ENCODE results near the gene PRKAA2. TPM values are rescaled to one million over a fixed set of nuclear protein-coding genes. Genes with fewer than 3 reads are reported as not detected.

PRKAA2 gene
- total RNA-seq, 2 donors from 2014 or later, result 1.6 to 6.8 TPM

DNA sequence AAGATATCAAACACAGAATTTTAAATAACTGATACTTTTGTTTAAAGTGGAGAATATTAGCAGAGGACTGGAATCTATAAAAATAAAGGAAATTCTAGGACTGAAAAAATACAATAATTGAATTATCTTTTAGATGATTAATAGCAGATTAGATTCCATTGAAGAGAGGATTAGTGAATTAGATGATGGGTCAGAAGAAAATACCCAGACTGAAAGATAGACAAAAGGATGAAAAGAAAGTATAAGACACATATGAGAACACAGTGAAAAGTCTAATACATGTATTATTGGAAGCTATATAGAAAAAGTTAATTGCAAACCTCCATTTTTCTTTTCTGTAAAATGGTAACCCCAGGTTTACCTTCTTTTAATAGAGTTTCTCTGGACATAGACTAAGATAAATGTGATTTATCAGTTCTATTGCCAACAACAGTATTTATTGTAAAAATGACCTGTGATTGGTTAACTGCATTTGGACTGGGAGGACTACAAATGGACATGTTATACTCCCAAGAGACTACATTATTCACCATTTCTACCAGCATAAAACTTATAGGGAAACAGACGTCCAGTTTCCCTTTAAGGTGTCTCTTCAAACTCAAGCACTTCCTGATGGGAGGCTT lies 11.0 kb downstream of the PRKAA2 start:
- Histone ChIP-seq H3K9me3 (peaks cover 7% of the 10 kb centered on the region), H3K36me3 (no peaks in the 10 kb centered on the region), H3K9ac (ENCODE audit: low read depth in 2 of 2, low read length in 2 of 2) (no peak overlapping the region), H3K27me3 (no peaks in the 10 kb centered on the region), H3K4me1 (no peaks in the 10 kb centered on the region), H3K4me3 (no peak overlapping the region), H3K27ac (no peak overlapping the region)
- intact Hi-C loops (cut with DNase I), result no loop called here
- TF ChIP-seq CTCF (IDR thresholded peaks at IDR 0.05), result no peak
- no peak for DNase-seq

DNA sequence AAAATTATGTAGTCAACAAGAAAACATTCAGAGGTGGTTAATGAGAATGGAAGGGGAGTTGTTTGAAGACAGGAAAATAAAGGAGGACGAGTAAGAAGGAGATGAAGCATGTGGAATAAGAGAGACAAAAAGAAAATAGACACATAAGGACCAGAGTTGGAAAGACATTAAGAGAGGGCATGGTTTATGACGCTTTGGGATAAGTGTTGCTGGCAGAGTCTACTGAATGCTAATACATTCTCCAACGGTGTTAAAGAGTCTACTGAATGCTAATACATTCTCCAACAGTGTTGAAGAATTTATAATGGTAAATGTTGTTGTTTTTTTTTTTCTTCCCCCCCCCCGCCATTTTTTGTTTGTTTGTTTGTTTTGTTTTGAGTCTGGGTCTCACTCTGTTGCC lies 13.1 kb downstream of the PRKAA2 start:
- Histone ChIP-seq H3K9ac (ENCODE audit: low read depth in 2 of 2, low read length in 2 of 2) (no peak overlapping the region), H3K27me3 (no peaks in the 10 kb centered on the region), H3K27ac (no peak overlapping the region), H3K4me1 (no peaks in the 10 kb centered on the region), H3K4me3 (no peak overlapping the region), H3K36me3 (no peaks in the 10 kb centered on the region), H3K9me3 (peaks cover 7% of the 10 kb centered on the region)
- intact Hi-C loops (cut with DNase I), result no loop called here
- no peak for TF ChIP-seq CTCF (IDR thresholded peaks at IDR 0.05)
- no peak for DNase-seq

DNA sequence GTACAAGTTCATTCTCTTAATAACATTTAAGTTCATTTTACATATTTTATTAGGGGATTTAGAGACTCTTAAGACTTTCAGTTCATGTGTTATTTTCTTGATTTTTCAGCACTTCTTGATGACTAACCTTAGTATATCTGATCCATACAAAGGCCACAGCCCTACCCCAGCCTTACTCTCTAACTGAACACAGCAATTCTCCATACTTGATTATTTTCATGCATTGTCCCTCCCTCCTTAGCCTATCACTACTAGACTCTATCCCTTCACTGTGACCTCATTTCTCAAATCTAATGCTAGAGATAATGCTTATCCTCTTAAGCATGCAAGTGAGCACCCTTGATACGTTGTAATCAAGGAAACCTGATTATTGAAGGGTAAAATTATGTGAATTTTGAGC lies 15.2 kb downstream of the PRKAA2 start:
- no peak overlapping the region for H3K27ac ChIP-seq
- no peaks in the 10 kb centered on the region for H3K36me3 ChIP-seq
- intact Hi-C loops (cut with DNase I), result no loop called here
- DNase-seq, result no peak
- TF ChIP-seq CTCF (IDR thresholded peaks at IDR 0.05), result no peak
- H3K9me3 ChIP-seq, result peaks cover 7% of the 10 kb centered on the region
- H3K27me3 ChIP-seq, result no peaks in the 10 kb centered on the region
- no peak overlapping the region for H3K4me3 ChIP-seq
- no peak overlapping the region for H3K9ac ChIP-seq (ENCODE audit: low read depth in 2 of 2, low read length in 2 of 2)
- no peaks in the 10 kb centered on the region for H3K4me1 ChIP-seq

DNA sequence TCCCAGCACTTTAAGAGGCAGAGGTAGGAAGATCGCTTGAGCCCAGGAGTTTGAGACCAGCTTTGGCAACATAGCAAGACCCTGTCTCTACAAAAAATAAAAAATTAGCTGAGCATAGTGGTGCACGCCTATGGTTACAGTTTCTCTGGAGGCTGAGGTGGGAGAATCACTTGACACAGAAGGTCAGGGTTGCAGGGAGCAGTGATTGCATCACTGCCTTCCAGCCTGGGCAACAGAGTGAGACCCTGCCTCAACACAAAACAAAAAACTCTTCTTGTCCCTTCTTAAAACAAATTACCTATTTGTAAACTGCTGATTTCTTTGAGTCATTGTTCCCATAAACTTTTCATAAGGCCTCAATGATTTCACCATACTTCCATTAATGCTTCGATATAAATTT lies 18.7 kb downstream of the PRKAA2 start:
- H3K9me3 ChIP-seq, result no peaks in the 10 kb centered on the region
- intact Hi-C loops (cut with DNase I), result no loop called here
- no peaks in the 10 kb centered on the region for H3K27me3 ChIP-seq
- no peak overlapping the region for H3K4me3 ChIP-seq
- TF ChIP-seq CTCF (IDR thresholded peaks at IDR 0.05), result no peak
- DNase-seq, result no peak
- no peak overlapping the region for H3K9ac ChIP-seq (ENCODE audit: low read depth in 2 of 2, low read length in 2 of 2)
- H3K4me1 ChIP-seq, result no peaks in the 10 kb centered on the region
- H3K36me3 ChIP-seq, result no peaks in the 10 kb centered on the region
- H3K27ac ChIP-seq, result no peak overlapping the region

DNA sequence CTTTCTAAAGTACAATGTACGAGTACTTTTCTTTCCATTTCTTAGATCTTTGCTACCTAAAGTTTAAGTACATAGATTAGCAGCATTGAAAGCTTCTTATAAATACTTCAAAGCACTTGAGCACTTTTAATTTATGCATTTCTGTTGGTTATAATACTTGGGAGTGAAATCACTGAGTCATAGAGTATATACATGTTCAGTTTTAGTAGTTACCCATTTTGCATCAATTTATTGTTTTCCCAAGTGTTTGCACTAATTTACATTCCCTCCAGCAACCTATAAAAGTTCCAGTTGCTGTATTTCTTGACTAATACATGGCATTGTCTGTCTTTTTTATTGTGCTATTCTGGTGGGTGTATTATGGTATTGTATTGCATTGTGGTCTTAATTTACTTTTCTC lies 20.3 kb downstream of the PRKAA2 start:
- no peak for DNase-seq
- H3K27ac ChIP-seq, result no peak overlapping the region
- H3K27me3 ChIP-seq, result no peaks in the 10 kb centered on the region
- no peaks in the 10 kb centered on the region for H3K36me3 ChIP-seq
- no peak overlapping the region for H3K4me3 ChIP-seq
- H3K9ac ChIP-seq (ENCODE audit: low read depth in 2 of 2, low read length in 2 of 2), result no peak overlapping the region
- no peak for TF ChIP-seq CTCF (IDR thresholded peaks at IDR 0.05)
- intact Hi-C loops (cut with DNase I), result no loop called here
- no peaks in the 10 kb centered on the region for H3K4me1 ChIP-seq
- no peaks in the 10 kb centered on the region for H3K9me3 ChIP-seq
